Mesenchymal stem cell (in vitro differentiated cells and primary cell): ENCODE measurements around the gene CNIH4.

Experiments
- DNase-seq: peaks from one replicate; pipeline ENCODE4 v3.0.0-alpha.2; 2013
- H2AFZ ChIP-seq: one replicate; pipeline ENCODE4 v1.6.1; 2013; ENCODE audit warnings: low read depth, mild to moderate bottlenecking, control low read depth, inconsistent platforms, low read length, moderate library complexity
- H2AK5ac ChIP-seq: 2 replicates; pipeline ENCODE4 v1.6.1; 2013; ENCODE audit warnings: low read length, moderate library complexity, mild to moderate bottlenecking, inconsistent platforms; ENCODE audit not compliant: severe bottlenecking
- H2BK120ac ChIP-seq: one replicate; pipeline ENCODE4 v1.6.1; 2013; ENCODE audit warnings: low read depth, mild to moderate bottlenecking, inconsistent platforms, low read length, moderate library complexity
- H2BK12ac ChIP-seq, 2 experiments: one replicate each; pipeline ENCODE4 v1.6.1; 2013; ENCODE audit warnings: inconsistent platforms in 2 of 2, low read length in 2 of 2, mild to moderate bottlenecking in 2 of 2, moderate library complexity in 2 of 2, control low read depth in 1 of 2
- H2BK15ac ChIP-seq: one replicate; pipeline ENCODE4 v1.6.1; 2013; ENCODE audit warnings: mild to moderate bottlenecking, low read depth, inconsistent platforms; ENCODE audit not compliant: poor library complexity, severe bottlenecking
- H2BK5ac ChIP-seq: 2 replicates; pipeline ENCODE4 v1.6.1; 2013; ENCODE audit warnings: low read depth, mild to moderate bottlenecking, low read length, control low read depth, inconsistent platforms; ENCODE audit not compliant: poor library complexity, severe bottlenecking
- H3K14ac ChIP-seq, 2 experiments: one replicate each; pipeline ENCODE4 v1.6.1; 2013; ENCODE audit warnings: inconsistent platforms in 2 of 2, low read length in 2 of 2, control low read depth in 1 of 2, mild to moderate bottlenecking in 1 of 2, moderate library complexity in 1 of 2
- H3K18ac ChIP-seq, 2 experiments: one replicate each; pipeline ENCODE4 v1.6.1; 2013; ENCODE audit warnings: inconsistent platforms in 2 of 2, low read length in 2 of 2, control low read depth in 1 of 2, low read depth in 1 of 2, mild to moderate bottlenecking in 1 of 2
- H3K23ac ChIP-seq, 2 experiments: one replicate each; pipeline ENCODE4 v1.6.1; 2013; ENCODE audit warnings: inconsistent platforms in 2 of 2, low read length in 2 of 2, mild to moderate bottlenecking in 2 of 2, moderate library complexity in 2 of 2, control low read depth in 1 of 2
- H3K27ac ChIP-seq: 2 replicates; pipeline ENCODE4 v1.5.1; 2013; ENCODE audit warnings: mild to moderate bottlenecking, moderate library complexity, low read length, control low read depth, inconsistent platforms; ENCODE audit not compliant: poor library complexity, severe bottlenecking
- H3K27me3 ChIP-seq, 2 experiments: 2 replicates each; pipeline versions ENCODE4 v1.6.1 to v1.7.0; 2013; ENCODE audit warnings: low read length in 2 of 2, mild to moderate bottlenecking in 2 of 2, moderate library complexity in 2 of 2, control low read depth in 1 of 2, inconsistent platforms in 1 of 2; ENCODE audit not compliant: control insufficient read depth in 1 of 2, insufficient read depth in 1 of 2
- H3K36me3 ChIP-seq, 2 experiments: 2 replicates each; pipeline versions ENCODE4 v1.6.1 to v1.7.0; 2013; ENCODE audit warnings: low read length in 2 of 2, control low read depth in 1 of 2, inconsistent platforms in 1 of 2, low read depth in 1 of 2, mild to moderate bottlenecking in 1 of 2; ENCODE audit not compliant: insufficient read depth in 2 of 2, control insufficient read depth in 1 of 2
- H3K4ac ChIP-seq, 2 experiments: one replicate each; pipeline ENCODE4 v1.6.1; 2013; ENCODE audit warnings: inconsistent platforms in 2 of 2, low read length in 2 of 2, mild to moderate bottlenecking in 2 of 2, moderate library complexity in 2 of 2, control low read depth in 1 of 2, low read depth in 1 of 2
- H3K4me1 ChIP-seq: 2 replicates; pipeline ENCODE4 v1.6.1; 2013; ENCODE audit warnings: low read depth, low read length, control low read depth; ENCODE audit not compliant: control insufficient read depth, insufficient read depth
- H3K4me2 ChIP-seq: 2 replicates; pipeline ENCODE4 v1.6.1; 2013; ENCODE audit warnings: low read length, mild to moderate bottlenecking, inconsistent platforms; ENCODE audit not compliant: poor library complexity, severe bottlenecking
- H3K4me3 ChIP-seq, 2 experiments: 2 replicates each; pipeline versions ENCODE4 v1.5.1 to v1.7.0; 2013; ENCODE audit warnings: low read length in 2 of 2, mild to moderate bottlenecking in 2 of 2, control low read depth in 1 of 2, low read depth in 1 of 2; ENCODE audit not compliant: insufficient read depth in 1 of 2
- H3K79me1 ChIP-seq: replicated peaks from 2 replicates; pipeline ENCODE4 v1.6.1; 2013; ENCODE audit warnings: mild to moderate bottlenecking, control low read depth, low read length, inconsistent platforms; ENCODE audit not compliant: poor library complexity, severe bottlenecking
- H3K9ac ChIP-seq: 2 replicates; pipeline ENCODE4 v1.7.0; 2013; ENCODE audit warnings: mild to moderate bottlenecking, low read length, moderate library complexity
- H3K9me3 ChIP-seq: 2 replicates; pipeline ENCODE4 v1.7.0; 2013; ENCODE audit warnings: mild to moderate bottlenecking, low read length; ENCODE audit not compliant: control insufficient read depth
- H4K8ac ChIP-seq: one replicate; pipeline ENCODE4 v1.6.1; 2013; ENCODE audit warnings: inconsistent platforms, mild to moderate bottlenecking, low read length, moderate library complexity
- H4K91ac ChIP-seq: one replicate; pipeline ENCODE4 v1.6.1; 2013; ENCODE audit warnings: mild to moderate bottlenecking, low read length, inconsistent platforms
- WGBS: methylation state at CpG from one replicate; pipeline ENCODE4 v1.1.7; 2013; ENCODE audit warnings: mixed read lengths; 5-methylcytosine and 5-hydroxymethylcytosine counted together

Gene CNIH4

GRCh38 chr1:224408294-224408590 is 51.6 kb downstream of the CNIH4 start:
- Histone ChIP-seq H3K18ac (no peak overlapping the region), H3K14ac (no peak overlapping the region), H3K4me3 (no peak overlapping the region), H2BK12ac (no peak overlapping the region), H3K9me3 (no peaks in the 10 kb centered on the region), H2BK5ac (no peak overlapping the region), H4K91ac (no peak overlapping the region), H3K4me1 (peaks cover 2% of the 10 kb centered on the region), H2BK15ac (no peak overlapping the region), H3K27me3 (no peaks in the 10 kb centered on the region), H3K9ac (no peak overlapping the region), H3K79me1 (peaks cover 8% of the 10 kb centered on the region), H3K36me3 (peaks cover 20 to 95% of the 10 kb centered on the region in 2 experiments), H3K4ac (no peak overlapping the region), H3K23ac (no peak overlapping the region), H3K27ac (no peak overlapping the region), H3K4me2 (no peak overlapping the region), H2AFZ (no peak overlapping the region), H2BK120ac (no peak overlapping the region), H4K8ac (no peak overlapping the region), H2AK5ac (no peak overlapping the region)
- no peak for DNase-seq
- 100% methylated on average over 1 of the region's 1 CpG for WGBS

GRCh38 chr1:224411766-224412165 is 55.1 kb downstream of the CNIH4 start:
- Histone ChIP-seq H2BK5ac (no peak overlapping the region), H2BK12ac (no peak overlapping the region), H3K4me3 (no peak overlapping the region), H3K79me1 (peaks cover 8% of the 10 kb centered on the region), H3K36me3 (peaks cover 30 to 91% of the 10 kb centered on the region in 2 experiments), H2BK15ac (no peak overlapping the region), H3K9ac (no peak overlapping the region), H3K4me1 (peaks cover 2% of the 10 kb centered on the region), H3K27ac (peak overlapping the region; percentile 47), H3K9me3 (no peaks in the 10 kb centered on the region), H3K18ac (no peak overlapping the region), H4K91ac (no peak overlapping the region), H3K23ac (no peak overlapping the region), H3K4me2 (no peak overlapping the region), H3K27me3 (no peaks in the 10 kb centered on the region), H2AK5ac (no peak overlapping the region), H2AFZ (no peak overlapping the region), H3K14ac (no peak overlapping the region), H2BK120ac (no peak overlapping the region), H4K8ac (no peak overlapping the region), H3K4ac (no peak overlapping the region)
- DNase-seq, result peak; percentile 34
- no CpG with 5 or more reads among the region's 1 CpG for WGBS

GRCh38 chr1:224420106-224420505 is 63.4 kb downstream of the CNIH4 start:
- H2BK12ac ChIP-seq, result no peak overlapping the region
- H3K4me2 ChIP-seq, result no peak overlapping the region
- no peaks in the 10 kb centered on the region for H3K27me3 ChIP-seq
- peak overlapping the region; percentile 45 for H3K9ac ChIP-seq
- no peaks in the 10 kb centered on the region for H3K9me3 ChIP-seq
- no peak overlapping the region for H2BK5ac ChIP-seq
- H3K23ac ChIP-seq, result no peak overlapping the region
- no peak overlapping the region for H3K4ac ChIP-seq
- no peak overlapping the region for H2BK120ac ChIP-seq
- H4K8ac ChIP-seq, result no peak overlapping the region
- H3K14ac ChIP-seq, result no peak overlapping the region
- no peak overlapping the region for H2AFZ ChIP-seq
- no peak overlapping the region for H3K27ac ChIP-seq
- no peak overlapping the region for H3K4me3 ChIP-seq
- no peaks in the 10 kb centered on the region for H3K4me1 ChIP-seq
- DNase-seq, result no peak
- H4K91ac ChIP-seq, result no peak overlapping the region
- H3K79me1 ChIP-seq, result peaks cover 25% of the 10 kb centered on the region
- no peak overlapping the region for H2BK15ac ChIP-seq
- H3K36me3 ChIP-seq, result peaks cover 27 to 98% of the 10 kb centered on the region in 2 experiments
- H3K18ac ChIP-seq, result no peak overlapping the region
- H2AK5ac ChIP-seq, result no peak overlapping the region

- Histone ChIP-seq H3K4me2 (no peak overlapping the region), H3K4ac (no peak overlapping the region)
Observed at GRCh38 chr1:224425279-224425884, 68.7 kb downstream of the CNIH4 start.

More at GRCh38 chr1:224425279-224425884, 68.7 kb downstream of the CNIH4 start:
- no peak overlapping the region for H3K18ac ChIP-seq
- no peaks in the 10 kb centered on the region for H3K27me3 ChIP-seq
- H2AFZ ChIP-seq, result no peak overlapping the region
- no peak overlapping the region for H4K8ac ChIP-seq
- H2BK12ac ChIP-seq, result no peak overlapping the region
- no peak overlapping the region for H2BK5ac ChIP-seq
- H3K36me3 ChIP-seq, result peaks cover 24 to 92% of the 10 kb centered on the region in 2 experiments
- no peak for DNase-seq
- no peak overlapping the region for H2BK120ac ChIP-seq
- no peak overlapping the region for H2AK5ac ChIP-seq
- H2BK15ac ChIP-seq, result no peak overlapping the region
- no peaks in the 10 kb centered on the region for H3K4me1 ChIP-seq
- H3K79me1 ChIP-seq, result peaks cover 18% of the 10 kb centered on the region
- 95% methylated on average over 3 of the region's 6 CpGs for WGBS
- no peak overlapping the region for H4K91ac ChIP-seq
- no peak overlapping the region for H3K14ac ChIP-seq
- peak overlapping the region; percentile 16 for H3K9ac ChIP-seq
- H3K9me3 ChIP-seq, result no peaks in the 10 kb centered on the region
- H3K27ac ChIP-seq, result no peak overlapping the region
- H3K23ac ChIP-seq, result no peak overlapping the region
- H3K4me3 ChIP-seq, result no peak overlapping the region
